GM12878 (cell line): Measurements from ENCODE around the gene SLC15A1. TPM values are rescaled to one million over a fixed set of nuclear protein-coding genes. Genes with fewer than 3 reads are reported as not detected.

ENCODE experiments used
- ATAC-seq: fragments of 200-7000 bp; cut with Tn5 transposase; 3 replicates; pipeline ENCODE4 v1.9.1; 2020; ENCODE audit warnings: mild to moderate bottlenecking, moderate library complexity
- BruUV-seq: library from RNA; stranded (reverse); fragments of 400-500 nt; replicated peaks from 2 replicates; lab custom pipeline; 2021; lab: Mats Ljungman, UMichigan
- CTCF ChIA-PET: fragments of 300-600 bp; sonication (Branson Sonifier 250); formaldehyde crosslinking; extraction: SDS; loops from one replicate; lab custom pipeline; 2021; ENCODE audit warnings: inconsistent platforms; lab: Yijun Ruan, JAX
- POLR2A ChIA-PET: fragments of 350-600 bp; formaldehyde crosslinking; extraction: SDS; loops from one replicate; lab custom pipeline; 2021; ENCODE audit warnings: inconsistent platforms; lab: Charles Lee
- RAD21 ChIA-PET: fragments of 300-600 bp; sonication (Branson Sonifier 250); formaldehyde crosslinking; loops from one replicate; lab custom pipeline; 2023; ENCODE audit warnings: antibody characterized with exemption; ENCODE audit not compliant: unreplicated experiment; lab: Charles Lee
- SMC1A ChIA-PET: fragments of 300-600 bp; sonication (Branson Sonifier 250); formaldehyde crosslinking; loops from one replicate; lab custom pipeline; 2023; ENCODE audit not compliant: unreplicated experiment, uncharacterized antibody; lab: Charles Lee
- DNase-seq: peaks from one replicate; pipeline ENCODE4 v3.0.0-alpha.2; 2011; ENCODE audit warnings: low read depth, low spot score
- FAIRE-seq: peaks from 3 replicates; lab custom pipeline; 2011; peaks lifted over from hg19 to GRCh38; lab: Jason Lieb, UNC
- H2AFZ ChIP-seq: 2 replicates; pipeline ENCODE4 v1.6.0; 2011; ENCODE audit warnings: low read depth, low read length, control low read depth; ENCODE audit not compliant: control insufficient read depth
- H3K27ac ChIP-seq: 2 replicates; pipeline ENCODE4 v1.5.1; 2011; ENCODE audit warnings: control low read depth; ENCODE audit not compliant: control insufficient read depth, insufficient read depth
- H3K27me3 ChIP-seq, 2 experiments: replicated peaks in 1 of 2; 2 replicates each; pipeline versions ENCODE4 v1.6.0 to v1.6.1; 2011; ENCODE audit warnings: low read length in 1 of 2; ENCODE audit not compliant: control insufficient read depth in 2 of 2, insufficient read depth in 2 of 2
- H3K36me3 ChIP-seq, 2 experiments: 2 replicates each; pipeline ENCODE4 v1.5.1; 2011; ENCODE audit warnings: low read length in 1 of 2; ENCODE audit not compliant: control insufficient read depth in 2 of 2, insufficient read depth in 2 of 2
- H3K4me1 ChIP-seq: 2 replicates; pipeline ENCODE4 v1.6.1; 2011; ENCODE audit warnings: mild to moderate bottlenecking, low read length, moderate library complexity, mixed read lengths; ENCODE audit not compliant: control insufficient read depth, insufficient read depth
- H3K4me2 ChIP-seq: 2 replicates; pipeline ENCODE4 v1.6.0; 2011; ENCODE audit warnings: control low read depth; ENCODE audit not compliant: control insufficient read depth, insufficient read depth
- H3K4me3 ChIP-seq: fragments of 200-600 bp; sonication (generic); 2 replicates; pipeline ENCODE4 v1.5.1; 2016
- H3K79me2 ChIP-seq: 2 replicates; pipeline ENCODE4 v1.6.0; 2011; ENCODE audit warnings: low read length; ENCODE audit not compliant: control insufficient read depth, insufficient read depth
- H3K9ac ChIP-seq: 2 replicates; pipeline ENCODE4 v1.8.0; 2011; ENCODE audit warnings: low read length, control low read depth, mixed read lengths; ENCODE audit not compliant: control insufficient read depth, insufficient read depth
- H3K9me3 ChIP-seq: replicated peaks from 3 replicates; pipeline ENCODE4 v1.5.1; 2011; ENCODE audit warnings: mild to moderate bottlenecking, low read length; ENCODE audit not compliant: control insufficient read depth, insufficient read depth
- H4K20me1 ChIP-seq: 2 replicates; pipeline ENCODE4 v1.6.0; 2011; ENCODE audit not compliant: control insufficient read depth, insufficient read depth
- BRCA1 ChIP-seq: IDR thresholded peaks from 2 replicates; pipeline ENCODE4 v1.6.1; 2011; ENCODE audit warnings: low read depth, low read length, improper control_type of control experiment
- CHD1 ChIP-seq: IDR thresholded peaks from 2 replicates; pipeline ENCODE4 v1.6.1; 2012; ENCODE audit warnings: low read depth, low read length, improper control_type of control experiment
- GATAD2B ChIP-seq: fragments of 450-650 bp; conservative IDR thresholded peaks from 2 replicates; pipeline ENCODE4 v1.6.1; 2017; ENCODE audit warnings: low read depth, mild to moderate bottlenecking, moderate library complexity
- HDAC6 ChIP-seq: fragments of 200-600 bp; sonication (generic); IDR thresholded peaks from one replicate; pipeline ENCODE4 v1.8.0; 2017; ENCODE audit warnings: antibody characterized with exemption; ENCODE audit not compliant: unreplicated experiment
- HDGF ChIP-seq: fragments of 450-650 bp; IDR thresholded peaks from 2 replicates; pipeline ENCODE4 v1.6.1; 2016; ENCODE audit warnings: antibody characterized with exemption
- MYC ChIP-seq: IDR thresholded peaks from 2 replicates; pipeline ENCODE4 v1.6.1; 2011; ENCODE audit warnings: mild to moderate bottlenecking, low read length, moderate library complexity, inconsistent platforms; ENCODE audit not compliant: insufficient read depth, insufficient replicate concordance, insufficient read length, severe bottlenecking
- RFX5 ChIP-seq: IDR thresholded peaks from 2 replicates; pipeline ENCODE4 v1.6.1; 2011; ENCODE audit warnings: low read depth, low read length, improper control_type of control experiment
- SUPT20H ChIP-seq: IDR thresholded peaks from 2 replicates; pipeline ENCODE4 v1.6.1; 2011; ENCODE audit warnings: low read depth, mild to moderate bottlenecking, low read length, moderate library complexity, borderline replicate concordance; ENCODE audit not compliant: control insufficient read depth
- SUZ12 ChIP-seq: fragments of 200-600 bp; sonication (generic); IDR thresholded peaks from one replicate; pipeline ENCODE4 v1.6.1; 2018; ENCODE audit warnings: antibody characterized with exemption, mild to moderate bottlenecking; ENCODE audit not compliant: unreplicated experiment
- ZBED1 ChIP-seq: IDR thresholded peaks from 2 replicates; pipeline ENCODE4 v1.6.1; 2016; ENCODE audit warnings: borderline replicate concordance
- WGBS: methylation state at CpG from one replicate; pipeline ENCODE4 v1.1.6; 2016; ENCODE audit warnings: low lambda C conversion rate; ENCODE audit not compliant: insufficient replicate concordance, insufficient coverage; ENCODE audit errors: missing lambda C conversion rate; 5-methylcytosine and 5-hydroxymethylcytosine counted together
- in situ Hi-C: fragments of 300-500 bp; cut with MboI; formaldehyde crosslinking; loops from 9 replicates; pipeline ENCODE4 v1.14.3; 2018; ENCODE audit warnings: mixed read lengths
- intact Hi-C: fragments of 100-400 bp; cut with micrococcal nuclease; formaldehyde crosslinking; loops from one replicate; pipeline ENCODE4 v1.14.2; 2022; ENCODE audit not compliant: unreplicated experiment
- polyA plus RNA-seq, 11 experiments: library from polyadenylated mRNA; depleted of rRNA in 4 of 11; unstranded in 6 of 11; stranded (reverse) in 5 of 11; fragments of >200 nt; fragmentation: Nextera tagmentation in 4 of 11; fragmentation: Illumina TruSeq in 1 of 11; extraction: Ambion mirVana in 4 of 11; extraction: Trizol in 1 of 11; gene quantifications; 1 replicate in 1 of 11; 2 replicates in 10 of 11; pipeline versions ENCODE4 v1.2.1 to v1.2.3, GENCODE V29; 2011 to 2016; ENCODE audit warnings: inconsistent platforms in 2 of 11, missing spikeins in 2 of 11, low read depth in 1 of 11
- total RNA-seq, 4 experiments: library from RNA; depleted of rRNA in 3 of 4; stranded (reverse); fragments of >200 nt in 3 of 4; fragmentation: Illumina TruSeq in 1 of 4; extraction: Trizol in 1 of 4; gene quantifications; 2 replicates each; pipeline versions ENCODE4 v1.2.1 to v1.2.3, GENCODE V29; 2013 to 2021
- TF ChIP-seq, protein P1 (sequence below): fragments of 450-650 bp; IDR thresholded peaks from 2 replicates; pipeline ENCODE4 v1.6.1; 2018; ENCODE audit warnings: borderline replicate concordance, mild to moderate bottlenecking; ENCODE audit not compliant: partially characterized antibody
- TF ChIP-seq, protein P2 (sequence below): fragments of 150-350 bp; IDR thresholded peaks from 2 replicates; pipeline ENCODE4 v1.6.1; 2014; ENCODE audit warnings: mild to moderate bottlenecking, low read depth, low read length

SLC15A1 gene
- total and polyA plus RNA-seq, 10 of the 15 experiments (the other 5 are each of a cell fraction or from before 2014, with no cell fraction given), result not detected

DNA sequence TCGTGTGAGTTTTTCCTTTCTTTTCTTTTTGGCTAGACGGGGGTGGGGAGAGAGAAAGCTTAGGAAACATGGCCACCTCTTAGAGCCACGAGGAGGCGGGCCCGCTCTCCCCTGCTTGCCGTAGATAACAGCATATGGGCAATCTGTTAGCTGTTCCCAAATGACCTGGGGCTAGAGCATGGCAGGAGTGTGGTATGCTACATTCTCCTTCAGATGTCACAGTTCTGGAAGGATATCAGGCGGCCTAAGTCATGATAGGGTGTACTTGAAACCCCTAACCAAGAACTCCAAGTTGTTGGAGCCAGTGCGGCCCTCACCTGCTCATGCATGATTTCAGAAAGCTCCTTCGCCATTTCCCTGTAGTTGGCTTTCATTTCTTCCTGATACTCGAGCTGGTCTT lies 44.3 kb upstream of the SLC15A1 start (continued):
- TF ChIP-seq BRCA1 (no peak), ZBED1 (no peak), RFX5 (no peak), HDGF (no peak), SUPT20H (no peak), MYC (no peak), HDAC6 (no peak), CHD1 (no peak), GATAD2B (no peak)

DNA sequence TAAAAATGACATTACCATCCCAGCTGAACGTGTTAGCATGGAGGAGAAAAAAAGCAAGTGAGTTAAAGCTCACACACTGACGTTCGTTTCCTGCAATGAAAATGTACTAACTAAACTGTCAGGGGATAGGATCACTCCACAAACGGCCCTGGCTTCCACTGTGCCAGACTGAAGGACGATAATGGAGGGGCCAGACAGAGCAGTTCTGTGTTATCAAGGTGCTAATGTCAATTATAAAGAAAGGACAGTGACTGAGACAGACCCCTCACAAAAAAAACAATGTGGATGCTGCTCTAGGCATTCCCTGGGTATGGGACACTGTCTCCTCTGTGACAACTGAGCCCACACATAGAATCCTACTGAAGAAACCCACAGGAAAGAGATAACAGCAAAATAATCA lies 43.7 kb upstream of the SLC15A1 start:
- Histone ChIP-seq H3K9ac (no peak overlapping the region), H3K27ac (no peak overlapping the region), H3K9me3 (no peaks in the 10 kb centered on the region), H3K4me1 (no peaks in the 10 kb centered on the region), H3K4me3 (no peak overlapping the region), H3K36me3 (no peaks in the 10 kb centered on the region), H4K20me1 (no peaks in the 10 kb centered on the region), H3K4me2 (no peak overlapping the region), H2AFZ (no peak overlapping the region), H3K27me3 (no peaks in the 10 kb centered on the region), H3K79me2 (no peaks in the 10 kb centered on the region)
- no TSS peak for BruUV-seq
- RAD21 ChIA-PET, result interaction anchor here (1.1 kb wide), 1 partner anchor 44 kb away, joined by 3 read pairs; no protein-coding TSS in a partner anchor
- intact Hi-C loops, result no loop called here
- no peak for DNase-seq
- 7% methylated on average over 5 of the region's 5 CpGs for WGBS
- in situ Hi-C loops, result no loop called here
- no peak for ATAC-seq
- POLR2A ChIA-PET, result no interaction called here
- no peak for FAIRE-seq
- CTCF ChIA-PET, result interaction anchor here (0.9 to 5.2 kb wide), 5 partner anchors 12 to 109 kb away, joined by 3 to 25 read pairs (median 4); no protein-coding TSS in a partner anchor
- SMC1A ChIA-PET, result interaction anchor here (1.2 to 2.4 kb wide), 3 partner anchors 24 to 47 kb away, joined by 3 to 5 read pairs (median 3); no protein-coding TSS in a partner anchor
- TF ChIP-seq SUZ12, result no peak
- TF ChIP-seq, protein P1, sequence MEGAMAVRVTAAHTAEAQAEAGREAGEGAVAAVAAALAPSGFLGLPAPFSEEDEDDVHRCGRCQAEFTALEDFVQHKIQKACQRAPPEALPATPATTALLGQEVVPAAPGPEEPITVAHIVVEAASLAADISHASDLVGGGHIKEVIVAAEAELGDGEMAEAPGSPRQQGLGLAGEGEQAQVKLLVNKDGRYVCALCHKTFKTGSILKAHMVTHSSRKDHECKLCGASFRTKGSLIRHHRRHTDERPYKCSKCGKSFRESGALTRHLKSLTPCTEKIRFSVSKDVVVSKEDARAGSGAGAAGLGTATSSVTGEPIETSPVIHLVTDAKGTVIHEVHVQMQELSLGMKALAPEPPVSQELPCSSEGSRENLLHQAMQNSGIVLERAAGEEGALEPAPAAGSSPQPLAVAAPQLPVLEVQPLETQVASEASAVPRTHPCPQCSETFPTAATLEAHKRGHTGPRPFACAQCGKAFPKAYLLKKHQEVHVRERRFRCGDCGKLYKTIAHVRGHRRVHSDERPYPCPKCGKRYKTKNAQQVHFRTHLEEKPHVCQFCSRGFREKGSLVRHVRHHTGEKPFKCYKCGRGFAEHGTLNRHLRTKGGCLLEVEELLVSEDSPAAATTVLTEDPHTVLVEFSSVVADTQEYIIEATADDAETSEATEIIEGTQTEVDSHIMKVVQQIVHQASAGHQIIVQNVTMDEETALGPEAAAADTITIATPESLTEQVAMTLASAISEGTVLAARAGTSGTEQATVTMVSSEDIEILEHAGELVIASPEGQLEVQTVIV, result no peak
- TF ChIP-seq, protein P2, sequence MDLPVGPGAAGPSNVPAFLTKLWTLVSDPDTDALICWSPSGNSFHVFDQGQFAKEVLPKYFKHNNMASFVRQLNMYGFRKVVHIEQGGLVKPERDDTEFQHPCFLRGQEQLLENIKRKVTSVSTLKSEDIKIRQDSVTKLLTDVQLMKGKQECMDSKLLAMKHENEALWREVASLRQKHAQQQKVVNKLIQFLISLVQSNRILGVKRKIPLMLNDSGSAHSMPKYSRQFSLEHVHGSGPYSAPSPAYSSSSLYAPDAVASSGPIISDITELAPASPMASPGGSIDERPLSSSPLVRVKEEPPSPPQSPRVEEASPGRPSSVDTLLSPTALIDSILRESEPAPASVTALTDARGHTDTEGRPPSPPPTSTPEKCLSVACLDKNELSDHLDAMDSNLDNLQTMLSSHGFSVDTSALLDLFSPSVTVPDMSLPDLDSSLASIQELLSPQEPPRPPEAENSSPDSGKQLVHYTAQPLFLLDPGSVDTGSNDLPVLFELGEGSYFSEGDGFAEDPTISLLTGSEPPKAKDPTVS, result no peak
